CD4-positive, CD25-positive, alpha-beta regulatory T cell (primary cell): ENCODE data around the gene NCKAP5. TPM values are rescaled to one million over a fixed set of nuclear protein-coding genes. Genes with fewer than 3 reads are reported as not detected.
"Not testable (repeated sequence)": the region's sequence is repeated elsewhere in the genome, so short reads cannot be mapped to it uniquely, and the experiment has no call there.

Experiments used
- ATAC-seq, 2 donors: fragments of 150-1000 bp; cut with Tn5 transposase; one replicate each; pipeline ENCODE4 v1.10.0; 2021; ENCODE audit warnings: low read depth in 2 of 2, moderate number of reproducible peaks in 2 of 2, moderate library complexity in 1 of 2
- DNase-seq, 3 donors: peaks; one replicate each; pipeline versions ENCODE4 v3.0.0 to v3.0.0-alpha.2; 2012 to 2022; ENCODE audit warnings: mixed read lengths in 1 of 3
- H3K27ac ChIP-seq: one replicate; pipeline ENCODE4 v1.7.0; 2013; ENCODE audit warnings: mild to moderate bottlenecking, low read length; ENCODE audit not compliant: insufficient read depth, poor library complexity, severe bottlenecking
- H3K27me3 ChIP-seq: one replicate; pipeline ENCODE4 v1.7.0; 2013; ENCODE audit warnings: low read length; ENCODE audit not compliant: control insufficient read depth, insufficient read depth
- H3K36me3 ChIP-seq: one replicate; pipeline ENCODE4 v1.7.0; 2013; ENCODE audit warnings: mild to moderate bottlenecking, low read length, moderate library complexity; ENCODE audit not compliant: control insufficient read depth, insufficient read depth
- H3K4me1 ChIP-seq: 2 replicates; pipeline ENCODE4 v1.7.0; 2013; ENCODE audit warnings: mild to moderate bottlenecking, low read length; ENCODE audit not compliant: insufficient read depth, control insufficient read depth, poor library complexity, severe bottlenecking
- H3K4me3 ChIP-seq: one replicate; pipeline ENCODE4 v1.7.0; 2013; ENCODE audit warnings: low read depth, mild to moderate bottlenecking, low read length, moderate library complexity
- H3K9me3 ChIP-seq, 2 experiments: 1 replicate in 1 of 2; 2 replicates in 1 of 2; pipeline ENCODE4 v1.7.0; 2013; ENCODE audit warnings: low read length in 2 of 2, mild to moderate bottlenecking in 1 of 2, moderate library complexity in 1 of 2; ENCODE audit not compliant: control insufficient read depth in 2 of 2
- H3K27ac Mint-ChIP-seq, 3 donors: one replicate each; pipeline ENCODE4 v1.8.0; 2020 to 2022; ENCODE audit warnings: mild to moderate bottlenecking in 3 of 3, mixed read lengths in 3 of 3, moderate library complexity in 2 of 3
- H3K27me3 Mint-ChIP-seq: one replicate; pipeline ENCODE4 v1.8.0; 2022; ENCODE audit warnings: mild to moderate bottlenecking, mixed read lengths
- H3K36me3 Mint-ChIP-seq: one replicate; pipeline ENCODE4 v1.8.0; 2020; ENCODE audit warnings: mixed read lengths
- H3K4me1 Mint-ChIP-seq, 4 donors: one replicate each; pipeline ENCODE4 v1.8.0; 2020 to 2022; ENCODE audit warnings: mixed read lengths in 4 of 4, mild to moderate bottlenecking in 1 of 4
- H3K4me3 Mint-ChIP-seq, 4 donors: one replicate each; pipeline ENCODE4 v1.8.0; 2020 to 2022; ENCODE audit warnings: mild to moderate bottlenecking in 4 of 4, mixed read lengths in 4 of 4, moderate library complexity in 3 of 4
- H3K9me3 Mint-ChIP-seq, 7 donors: one replicate each; pipeline ENCODE4 v1.8.0; 2020 to 2022; ENCODE audit warnings: mixed read lengths in 7 of 7, mild to moderate bottlenecking in 3 of 7, moderate library complexity in 2 of 7
- polyA plus RNA-seq, 4 donors: library from polyadenylated mRNA; unstranded; fragments of 300-500 nt; fragmentation: Illumina TruSeq; gene quantifications; one replicate each; pipeline ENCODE4 v1.2.3, GENCODE V29; 2021
- total RNA-seq: library from RNA; stranded (reverse); gene quantifications from one replicate; pipeline ENCODE4 v1.2.3, GENCODE V29; 2022

Gene NCKAP5
- total and polyA plus RNA-seq, 5 donors from 2014 or later: not detected

GRCh38 chr2:133480707-133481429, 87.4 kb downstream of the NCKAP5 start:
- H3K4me3 Mint-ChIP-seq: no peak overlapping the region
- H3K4me1 ChIP-seq: no peaks in the 10 kb centered on the region
- H3K36me3 ChIP-seq: no peaks in the 10 kb centered on the region
- no peaks in the 10 kb centered on the region for H3K36me3 Mint-ChIP-seq
- no peak overlapping the region for H3K27ac ChIP-seq
- ATAC-seq (no peak), DNase-seq (no peak)
- no peaks in the 10 kb centered on the region for H3K27me3 Mint-ChIP-seq
- H3K4me3 ChIP-seq: no peak overlapping the region
- no peaks in the 10 kb centered on the region for H3K27me3 ChIP-seq
- H3K27ac Mint-ChIP-seq: no peak overlapping the region
- peaks cover 0 to 6% (median 0%) of the 10 kb centered on the region in 7 donors for H3K9me3 Mint-ChIP-seq
- H3K9me3 ChIP-seq: no peaks in the 10 kb centered on the region
- H3K4me1 Mint-ChIP-seq: no peaks in the 10 kb centered on the region

GRCh38 chr2:133477616-133477990, 90.7 kb downstream of the NCKAP5 start:
- ATAC-seq: no peak
- Mint-ChIP-seq H3K27me3 (no peaks in the 10 kb centered on the region), H3K9me3 (peaks cover 0 to 6% (median 0%) of the 10 kb centered on the region in 7 donors), H3K27ac (no peak overlapping the region), H3K36me3 (no peaks in the 10 kb centered on the region), H3K4me1 (no peaks in the 10 kb centered on the region), H3K4me3 (no peak overlapping the region)
- Histone ChIP-seq H3K36me3 (no peaks in the 10 kb centered on the region), H3K27ac (no peak overlapping the region), H3K9me3 (no peaks in the 10 kb centered on the region), H3K4me3 (no peak overlapping the region), H3K4me1 (no peaks in the 10 kb centered on the region), H3K27me3 (no peaks in the 10 kb centered on the region)
- DNase-seq: no peak

- H3K4me3 Mint-ChIP-seq: no peak overlapping the region
- no peaks in the 10 kb centered on the region for H3K4me1 ChIP-seq
- DNase-seq (no peak), ATAC-seq (no peak)
- no peak overlapping the region for H3K27ac ChIP-seq
- H3K36me3 ChIP-seq: no peaks in the 10 kb centered on the region
- H3K27me3 Mint-ChIP-seq: no peaks in the 10 kb centered on the region
- no peaks in the 10 kb centered on the region for H3K27me3 ChIP-seq
- H3K9me3 ChIP-seq: peaks cover 0 to 3% of the 10 kb centered on the region in 2 experiments
- no peak overlapping the region for H3K27ac Mint-ChIP-seq
- no peaks in the 10 kb centered on the region for H3K4me1 Mint-ChIP-seq
- no peaks in the 10 kb centered on the region for H3K36me3 Mint-ChIP-seq
- H3K4me3 ChIP-seq: no peak overlapping the region
- H3K9me3 Mint-ChIP-seq: peaks cover 0 to 6% (median 0%) of the 10 kb centered on the region in 7 donors
Observed at GRCh38 chr2:133476931-133477615, 91.2 kb downstream of the NCKAP5 start.

DNA sequence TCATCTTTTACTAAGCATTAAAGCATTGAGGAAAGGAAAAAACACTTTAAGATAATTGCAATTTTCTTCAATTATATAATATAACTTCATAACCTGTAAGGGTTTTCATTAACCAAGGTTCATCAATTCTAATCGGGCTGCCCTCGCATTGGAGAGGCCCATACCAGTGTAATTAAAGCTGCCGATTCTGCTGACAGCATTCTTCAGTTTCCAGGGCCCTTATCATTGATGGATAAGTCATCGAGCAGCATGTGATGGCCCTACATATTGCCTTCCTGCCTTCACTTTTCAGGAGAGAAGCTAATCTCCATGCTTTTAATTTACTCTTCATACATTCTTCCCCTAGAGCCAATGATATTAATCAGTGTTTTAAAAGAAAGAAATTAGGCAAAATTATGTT, 92.0 kb downstream of the NCKAP5 start:
- Mint-ChIP-seq H3K36me3 (no peaks in the 10 kb centered on the region), H3K9me3 (peaks cover 0 to 6% (median 2%) of the 10 kb centered on the region in 7 donors)
- H3K9me3 ChIP-seq: peaks cover 0 to 3% of the 10 kb centered on the region in 2 experiments

GRCh38 chr2:133475610-133476009, 92.7 kb downstream of the NCKAP5 start:
- peaks cover 0 to 3% (median 1%) of the 10 kb centered on the region in 7 donors for H3K9me3 Mint-ChIP-seq
- Histone ChIP-seq H3K9me3 (peaks cover 0 to 3% of the 10 kb centered on the region in 2 experiments), H3K27me3 (no peaks in the 10 kb centered on the region), H3K4me1 (no peaks in the 10 kb centered on the region), H3K4me3 (no peak overlapping the region), H3K36me3 (no peaks in the 10 kb centered on the region), H3K27ac (no peak overlapping the region)
- ATAC-seq (no peak), DNase-seq (no peak)
- no peak overlapping the region for H3K27ac Mint-ChIP-seq
- no peaks in the 10 kb centered on the region for H3K36me3 Mint-ChIP-seq
- no peak overlapping the region for H3K4me3 Mint-ChIP-seq
- H3K4me1 Mint-ChIP-seq: no peaks in the 10 kb centered on the region
- H3K27me3 Mint-ChIP-seq: no peaks in the 10 kb centered on the region

More for the DNA sequence above, 92.0 kb downstream of the NCKAP5 start:
- Mint-ChIP-seq H3K27ac (no peak overlapping the region), H3K4me1 (no peaks in the 10 kb centered on the region), H3K27me3 (no peaks in the 10 kb centered on the region), H3K4me3 (no peak overlapping the region)
- DNase-seq (no peak), ATAC-seq (no peak)
- Histone ChIP-seq H3K4me3 (no peak overlapping the region), H3K36me3 (no peaks in the 10 kb centered on the region), H3K27me3 (no peaks in the 10 kb centered on the region), H3K27ac (no peak overlapping the region), H3K4me1 (no peaks in the 10 kb centered on the region)

GRCh38 chr2:133470446-133470845, 97.8 kb downstream of the NCKAP5 start:
- H3K36me3 ChIP-seq, H3K9me3 ChIP-seq, DNase-seq, H3K27ac Mint-ChIP-seq, H3K4me1 ChIP-seq, H3K27me3 Mint-ChIP-seq, H3K4me3 ChIP-seq, H3K36me3 Mint-ChIP-seq, H3K4me3 Mint-ChIP-seq, H3K27me3 ChIP-seq, ATAC-seq, H3K9me3 Mint-ChIP-seq, H3K27ac ChIP-seq, H3K4me1 Mint-ChIP-seq: not testable (repeated sequence)

- DNase-seq (no peak), ATAC-seq (no peak)
- Histone ChIP-seq H3K36me3 (no peaks in the 10 kb centered on the region), H3K4me3 (no peak overlapping the region), H3K27ac (no peak overlapping the region), H3K27me3 (no peaks in the 10 kb centered on the region), H3K9me3 (no peaks in the 10 kb centered on the region), H3K4me1 (no peaks in the 10 kb centered on the region)
- H3K27ac Mint-ChIP-seq: no peak overlapping the region
- peaks cover 0 to 5% (median 2%) of the 10 kb centered on the region in 7 donors for H3K9me3 Mint-ChIP-seq
- no peak overlapping the region for H3K4me3 Mint-ChIP-seq
- H3K36me3 Mint-ChIP-seq: no peaks in the 10 kb centered on the region
- H3K4me1 Mint-ChIP-seq: no peaks in the 10 kb centered on the region
- H3K27me3 Mint-ChIP-seq: no peaks in the 10 kb centered on the region
Observed at GRCh38 chr2:133462811-133463210, 105.5 kb downstream of the NCKAP5 start.

GRCh38 chr2:133461484-133461883, 106.8 kb downstream of the NCKAP5 start:
- no peak for DNase-seq
- no peaks in the 10 kb centered on the region for H3K4me1 Mint-ChIP-seq
- no peaks in the 10 kb centered on the region for H3K27me3 Mint-ChIP-seq
- H3K36me3 Mint-ChIP-seq: no peaks in the 10 kb centered on the region
- no peak overlapping the region for H3K4me3 Mint-ChIP-seq
- H3K9me3 Mint-ChIP-seq: peaks cover 0 to 7% (median 2%) of the 10 kb centered on the region in 7 donors
- no peaks in the 10 kb centered on the region for H3K27me3 ChIP-seq
- H3K4me3 ChIP-seq: no peak overlapping the region
- no peaks in the 10 kb centered on the region for H3K9me3 ChIP-seq
- no peaks in the 10 kb centered on the region for H3K4me1 ChIP-seq
- ATAC-seq: no peak
- H3K36me3 ChIP-seq: no peaks in the 10 kb centered on the region
- H3K27ac Mint-ChIP-seq: no peak overlapping the region
- no peak overlapping the region for H3K27ac ChIP-seq
